Fibroblast of pulmonary artery (primary cell): ENCODE data around the gene CCSER1.
A peak's percentile ranks its signal among the peaks of the same experiment; 100 is the strongest.

Source experiments
- DNase-seq: peaks from one replicate; pipeline ENCODE4 v3.0.0-alpha.2; 2010; ENCODE audit warnings: low read depth
- H3K4me3 ChIP-seq: replicated peaks from 2 replicates; pipeline ENCODE4 v1.5.1; 2011; ENCODE audit warnings: low read depth, mild to moderate bottlenecking, control low read depth, low read length, moderate library complexity
- TF ChIP-seq, protein P1 (sequence below): IDR thresholded peaks from 2 replicates; pipeline ENCODE4 v1.5.1; 2011; ENCODE audit warnings: mild to moderate bottlenecking, control low read depth, low read length, inconsistent platforms; ENCODE audit errors: missing control alignments

CCSER1 gene

GRCh38 chr4:90540536-90540935 is 413.3 kb downstream of the CCSER1 start:
- TF ChIP-seq, protein P1, sequence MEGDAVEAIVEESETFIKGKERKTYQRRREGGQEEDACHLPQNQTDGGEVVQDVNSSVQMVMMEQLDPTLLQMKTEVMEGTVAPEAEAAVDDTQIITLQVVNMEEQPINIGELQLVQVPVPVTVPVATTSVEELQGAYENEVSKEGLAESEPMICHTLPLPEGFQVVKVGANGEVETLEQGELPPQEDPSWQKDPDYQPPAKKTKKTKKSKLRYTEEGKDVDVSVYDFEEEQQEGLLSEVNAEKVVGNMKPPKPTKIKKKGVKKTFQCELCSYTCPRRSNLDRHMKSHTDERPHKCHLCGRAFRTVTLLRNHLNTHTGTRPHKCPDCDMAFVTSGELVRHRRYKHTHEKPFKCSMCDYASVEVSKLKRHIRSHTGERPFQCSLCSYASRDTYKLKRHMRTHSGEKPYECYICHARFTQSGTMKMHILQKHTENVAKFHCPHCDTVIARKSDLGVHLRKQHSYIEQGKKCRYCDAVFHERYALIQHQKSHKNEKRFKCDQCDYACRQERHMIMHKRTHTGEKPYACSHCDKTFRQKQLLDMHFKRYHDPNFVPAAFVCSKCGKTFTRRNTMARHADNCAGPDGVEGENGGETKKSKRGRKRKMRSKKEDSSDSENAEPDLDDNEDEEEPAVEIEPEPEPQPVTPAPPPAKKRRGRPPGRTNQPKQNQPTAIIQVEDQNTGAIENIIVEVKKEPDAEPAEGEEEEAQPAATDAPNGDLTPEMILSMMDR = no peak
- no peak overlapping the region for H3K4me3 ChIP-seq
- DNase-seq = peak; percentile 1

- TF ChIP-seq, protein P1 = no peak
- no peak overlapping the region for H3K4me3 ChIP-seq
- no peak for DNase-seq
Measured at GRCh38 chr4:90542216-90542615, 415.0 kb downstream of the CCSER1 start.

DNA sequence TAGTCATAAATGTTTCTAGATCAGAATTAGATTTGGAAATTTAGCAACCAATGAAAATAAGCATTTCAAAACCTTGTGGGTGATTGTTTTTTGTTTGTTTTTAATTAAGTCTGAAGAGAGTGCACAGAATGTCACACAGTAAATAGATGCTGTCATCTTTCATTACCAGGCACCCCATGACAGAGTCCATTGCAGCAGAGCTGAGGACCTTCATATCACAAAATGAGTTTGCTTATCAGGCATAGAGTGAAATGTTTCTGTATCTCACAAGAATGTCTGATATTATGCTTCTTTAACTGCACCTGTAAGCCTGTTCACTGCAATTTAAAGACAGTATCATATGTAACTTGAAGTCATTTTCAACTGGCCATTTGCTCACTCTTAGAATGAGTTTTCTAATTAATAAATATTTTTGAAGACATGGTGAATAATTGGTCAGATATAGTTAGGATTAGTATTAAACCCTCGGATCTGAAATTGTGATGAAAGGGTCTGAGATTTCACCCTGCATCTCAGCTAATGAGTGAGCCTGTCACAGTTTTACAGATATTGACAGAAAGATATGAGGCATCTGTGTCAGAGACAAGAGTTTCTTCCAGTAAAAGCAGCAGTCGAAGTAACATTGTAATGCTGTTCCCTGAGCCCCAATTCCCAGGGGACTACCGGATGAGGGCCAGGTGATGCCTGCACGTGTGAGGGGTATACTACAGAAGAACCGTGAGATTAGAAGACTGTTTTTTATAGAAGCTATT is 416.4 kb downstream of the CCSER1 start:
- H3K4me3 ChIP-seq = no peak overlapping the region
- TF ChIP-seq, protein P1 = no peak
- no peak for DNase-seq

GRCh38 chr4:90544532-90545045 is 417.4 kb downstream of the CCSER1 start:
- TF ChIP-seq, protein P1 = no peak
- H3K4me3 ChIP-seq = no peak overlapping the region
- no peak for DNase-seq

- TF ChIP-seq, protein P1 = no peak
Measured at GRCh38 chr4:90545380-90545779, 418.2 kb downstream of the CCSER1 start.

DNA sequence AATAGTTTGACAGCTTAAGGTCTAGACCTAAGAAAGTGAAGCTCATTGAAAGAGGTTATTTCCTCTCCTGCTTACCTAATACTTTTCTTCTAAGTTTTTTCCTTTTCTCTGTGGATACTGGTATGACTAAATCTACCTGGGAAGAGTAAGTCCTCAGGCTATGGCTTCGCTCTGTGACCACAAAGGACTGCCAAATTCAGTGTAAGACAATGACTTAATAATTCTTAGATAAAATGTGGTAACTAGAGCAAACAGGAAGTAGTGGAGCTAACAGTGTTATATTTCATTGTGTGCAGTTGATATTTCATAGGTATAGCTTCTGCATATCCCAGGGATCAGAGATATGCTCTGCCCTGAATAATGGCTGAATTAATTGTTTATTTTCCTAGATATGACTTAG is 418.9 kb downstream of the CCSER1 start:
- peak; percentile 3 for DNase-seq
- H3K4me3 ChIP-seq = no peak overlapping the region
- TF ChIP-seq, protein P1 = no peak

More at GRCh38 chr4:90545380-90545779, 418.2 kb downstream of the CCSER1 start:
- DNase-seq = no peak
- H3K4me3 ChIP-seq = no peak overlapping the region

DNA sequence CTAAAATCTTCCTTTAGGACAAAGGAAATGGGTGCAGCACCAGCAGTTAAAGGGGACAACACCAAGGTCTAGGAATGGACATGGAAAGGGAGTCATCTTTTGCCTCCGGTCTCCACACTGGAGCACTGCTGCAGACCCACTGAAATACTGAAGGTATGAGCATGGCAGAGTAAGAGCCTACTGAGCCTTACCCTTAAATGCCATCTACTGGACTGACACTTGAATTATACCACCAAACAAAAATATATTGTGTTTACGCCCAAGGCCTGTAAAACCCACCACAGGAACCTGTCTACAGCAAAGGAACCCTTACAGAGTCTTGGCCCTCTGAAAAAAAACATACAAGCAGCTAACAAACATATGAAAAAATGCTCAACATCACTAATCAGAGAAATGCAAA is 443.4 kb downstream of the CCSER1 start:
- H3K4me3 ChIP-seq = no peak overlapping the region
- TF ChIP-seq, protein P1 = no peak
- DNase-seq = no peak
